A549 treated with CORT108297 at 1 μM for 4 hours (cell line): ENCODE results near the gene SNORC. TPM values are rescaled to one million over a fixed set of nuclear protein-coding genes. Genes with fewer than 3 reads are reported as not detected.

Source experiments
- total RNA-seq: library from RNA; stranded (reverse); fragments of 200-300 nt; extraction: Qiagen RNA extraction; gene quantifications from 5 replicates; pipeline ENCODE4 v1.2.3, GENCODE V29; 2022

SNORC gene
- 4.8 to 13.5 TPM (median 9.7 TPM) in 5 replicates for total RNA-seq

DNA sequence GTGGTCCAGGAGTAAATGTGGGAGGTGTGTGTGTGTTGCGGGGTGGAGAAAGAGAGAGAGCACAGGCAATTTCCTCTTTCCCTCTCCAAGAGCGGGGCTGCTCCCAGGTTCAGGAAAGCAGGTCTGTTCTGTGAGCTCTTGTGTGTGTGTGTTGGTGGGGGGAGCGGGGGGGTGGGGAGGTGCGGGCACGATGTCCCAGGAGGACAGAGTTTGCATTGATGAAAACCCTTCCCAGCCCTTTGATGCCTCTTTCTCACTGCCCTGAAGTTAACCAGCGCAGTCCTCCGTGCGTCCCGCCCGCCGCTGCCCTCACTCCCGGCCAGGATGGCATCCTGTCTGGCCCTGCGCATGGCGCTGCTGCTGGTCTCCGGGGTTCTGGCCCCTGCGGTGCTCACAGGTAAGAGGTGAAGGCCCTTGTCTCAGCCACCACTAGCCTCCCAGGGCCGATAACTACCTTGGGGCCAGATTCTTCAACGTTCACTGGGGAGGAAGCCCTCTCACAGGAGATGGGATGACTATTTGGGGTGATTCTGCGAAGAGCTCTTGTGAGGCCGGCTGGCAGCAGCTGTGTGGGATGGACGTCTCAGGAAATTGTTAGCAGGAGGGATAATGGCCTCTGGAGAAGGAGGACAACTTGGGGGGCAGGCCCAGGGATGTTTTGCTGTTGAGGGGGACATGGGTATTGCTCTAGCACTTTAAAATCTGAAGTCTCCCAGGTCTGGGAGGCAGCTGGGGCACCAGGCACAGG lies at the start of gene SNORC:
TSS of gene SNORC (plus strand) at position 247 of the 748 bp plus-strand sequence. CDS start at position 325, 78 bp downstream.

Other genes with a start within 250 kb of the SNORC start
- 1.9 to 2.9 TPM (median 2.5 TPM) in 5 replicates for gene EFHD1, start 236.7 kb upstream of the SNORC start, total RNA-seq
- 23.4 to 31.2 TPM (median 25.5 TPM) in 5 replicates for gene GIGYF2, start 172.9 kb upstream of the SNORC start, total RNA-seq
- not detected in 5 replicates for gene KCNJ13, start 93.7 kb upstream of the SNORC start, total RNA-seq
- gene NGEF, start 143.0 kb downstream of the SNORC start, total RNA-seq: 15.2 to 21.6 TPM (median 17.6 TPM) in 5 replicates
- not detected in 5 replicates for gene NEU2, start 162.4 kb downstream of the SNORC start, total RNA-seq
- gene INPP5D, start 190.1 kb downstream of the SNORC start, total RNA-seq: 0.29 to 0.60 TPM (median 0.45 TPM) in 5 replicates